DLD1 (cell line): ENCODE measurements around the gene HDAC4.

Experiments
- in situ Hi-C: cut with HindIII; loops from 2 replicates; pipeline ENCODE4 v1.10.0; 2017; ENCODE audit warnings: low sequenced_read_pairs

The HDAC4 gene

DNA sequence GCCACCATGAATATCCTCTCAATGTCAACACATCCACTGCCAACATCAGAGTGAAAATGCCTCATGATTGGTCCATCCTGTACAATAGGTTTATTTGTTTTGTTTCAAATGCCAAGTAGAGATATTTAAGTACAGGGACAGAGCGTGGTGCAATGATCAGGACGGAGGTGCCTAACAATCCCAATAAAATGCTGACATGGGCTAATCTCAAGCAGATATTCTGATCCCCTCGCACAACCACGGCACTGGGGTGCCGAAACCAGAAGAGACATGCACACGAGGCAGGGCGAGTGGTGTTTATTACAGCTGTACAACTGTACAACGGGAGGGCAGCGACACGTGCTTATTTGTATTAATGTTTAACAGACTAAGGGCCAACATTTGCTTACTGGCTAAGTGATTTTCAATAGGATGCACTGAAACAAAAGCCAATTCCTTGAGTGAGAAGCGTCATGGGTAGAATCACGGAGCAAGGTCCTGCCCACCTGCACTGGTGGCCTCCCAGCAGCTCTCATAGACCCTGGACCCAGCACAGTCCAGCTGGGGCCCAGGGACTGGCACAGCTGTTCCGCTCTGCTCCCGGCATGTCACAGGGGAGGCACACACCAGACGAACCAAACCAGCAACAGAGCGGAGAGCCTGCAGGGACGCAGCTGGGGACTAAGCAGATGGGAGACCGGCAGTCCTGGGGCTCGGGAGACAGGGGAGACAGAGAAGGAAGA lies 101.4 kb downstream of the HDAC4 start:
- in situ Hi-C loops = no loop called here

DNA sequence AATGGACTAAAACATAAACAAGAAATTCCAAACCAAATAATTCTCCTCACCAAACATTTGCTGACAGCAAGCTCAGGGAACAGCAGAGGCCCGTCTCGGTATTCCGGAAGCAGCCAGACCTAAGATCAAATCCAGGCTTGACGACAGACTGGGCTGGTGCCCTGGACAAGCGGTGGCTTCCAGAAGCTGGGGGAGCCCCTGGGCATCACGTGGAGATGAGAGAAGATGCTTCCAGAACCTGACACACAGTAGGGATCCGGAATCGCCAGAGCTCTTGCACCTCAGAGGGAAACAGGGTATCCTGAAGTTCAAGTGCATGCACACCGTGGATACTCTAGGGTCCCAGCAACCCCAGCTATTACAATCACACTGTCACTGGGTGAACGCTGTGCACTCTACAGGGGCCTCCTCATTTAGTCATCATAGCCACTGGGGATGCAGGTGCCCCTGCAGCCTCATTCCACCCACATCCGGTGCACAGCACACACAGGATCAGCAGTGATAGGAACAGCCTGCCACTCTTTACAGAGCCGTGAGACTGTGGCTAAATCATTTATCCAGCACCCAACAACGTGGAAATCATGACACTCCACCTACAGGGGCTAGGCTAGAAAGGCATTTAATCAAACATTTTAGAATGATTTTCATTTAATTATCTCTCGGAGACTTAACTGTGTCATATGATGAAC lies 102.6 kb downstream of the HDAC4 start:
- in situ Hi-C loops = no loop called here

DNA sequence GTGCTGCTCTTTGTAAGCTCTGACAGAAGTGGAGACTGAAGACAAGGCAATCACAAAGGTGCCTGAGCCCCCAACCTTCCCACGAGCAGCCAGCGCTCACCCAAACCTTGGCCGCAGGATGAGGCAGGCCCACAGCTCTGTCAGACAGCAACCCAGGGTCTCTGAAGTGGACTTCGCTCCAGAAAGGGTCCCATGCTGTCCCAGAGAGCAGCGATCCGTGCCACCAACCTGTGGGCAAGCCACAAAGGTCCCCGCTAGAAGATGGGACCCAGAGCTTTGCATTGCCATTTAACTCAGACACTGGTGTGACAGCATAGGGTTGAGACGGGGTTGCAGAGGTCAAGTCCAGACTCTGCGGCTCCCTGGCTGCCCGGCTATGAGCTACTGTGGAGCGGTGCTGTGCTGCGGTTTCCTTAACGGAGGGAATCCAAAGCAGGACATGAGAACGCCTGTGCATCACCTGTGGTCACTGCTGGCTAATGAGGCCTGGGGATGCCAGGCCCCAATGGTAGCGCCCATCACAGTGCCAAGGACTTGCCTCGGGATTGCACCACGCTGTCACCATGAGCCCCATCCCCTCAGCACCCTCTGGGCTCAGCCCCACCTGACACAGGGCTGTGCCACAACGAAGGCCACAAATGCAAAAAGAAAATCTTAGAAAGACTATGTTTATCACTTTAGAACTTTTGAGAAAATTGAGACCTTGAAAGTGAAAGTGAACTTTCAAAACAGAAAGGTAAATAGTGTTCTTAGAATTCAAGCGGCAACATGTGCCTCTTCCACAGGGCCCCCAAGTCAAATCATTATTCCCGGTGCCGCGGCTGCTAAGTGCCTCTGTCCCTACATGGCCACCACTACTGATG lies 103.4 kb downstream of the HDAC4 start:
- in situ Hi-C loops = no loop called here

- in situ Hi-C loops = no loop called here
Measured at GRCh38 chr2:239296020-239296932, 104.5 kb downstream of the HDAC4 start.

- in situ Hi-C loops = no loop called here
Measured at GRCh38 chr2:239295377-239296019, 105.3 kb downstream of the HDAC4 start.

DNA sequence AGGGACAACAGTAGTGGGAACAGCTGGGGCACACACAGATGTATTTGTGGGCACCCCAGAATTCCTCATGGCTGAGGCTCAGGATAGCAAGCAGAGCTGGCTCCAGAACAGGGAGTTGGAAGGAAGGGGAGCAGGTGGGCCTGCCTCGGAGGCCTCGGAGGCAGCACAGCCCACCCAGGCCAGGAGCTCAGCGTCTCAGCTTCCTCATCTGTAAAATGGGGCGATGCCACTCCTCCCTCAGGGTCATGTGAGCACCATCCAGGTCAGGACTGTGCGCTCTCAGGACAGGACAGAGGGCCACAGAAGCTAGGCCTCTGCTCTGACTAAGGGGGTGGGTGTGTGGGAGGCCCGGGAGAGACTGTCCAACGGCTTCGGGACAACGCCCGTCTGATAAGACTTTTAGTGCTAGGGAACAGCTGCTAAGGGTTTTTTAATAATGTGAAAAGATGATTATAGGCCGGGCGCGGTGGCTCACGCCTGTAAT lies 106.2 kb downstream of the HDAC4 start:
- in situ Hi-C loops = no loop called here

- in situ Hi-C loops = no loop called here
Measured at GRCh38 chr2:239293775-239294430, 106.9 kb downstream of the HDAC4 start.

- in situ Hi-C loops = no loop called here
Measured at GRCh38 chr2:239292959-239293774, 107.7 kb downstream of the HDAC4 start.

- in situ Hi-C loops = no loop called here
Measured at GRCh38 chr2:239292531-239292930, 108.3 kb downstream of the HDAC4 start.

- in situ Hi-C loops = no loop called here
Measured at GRCh38 chr2:239291475-239292350, 109.1 kb downstream of the HDAC4 start.

DNA sequence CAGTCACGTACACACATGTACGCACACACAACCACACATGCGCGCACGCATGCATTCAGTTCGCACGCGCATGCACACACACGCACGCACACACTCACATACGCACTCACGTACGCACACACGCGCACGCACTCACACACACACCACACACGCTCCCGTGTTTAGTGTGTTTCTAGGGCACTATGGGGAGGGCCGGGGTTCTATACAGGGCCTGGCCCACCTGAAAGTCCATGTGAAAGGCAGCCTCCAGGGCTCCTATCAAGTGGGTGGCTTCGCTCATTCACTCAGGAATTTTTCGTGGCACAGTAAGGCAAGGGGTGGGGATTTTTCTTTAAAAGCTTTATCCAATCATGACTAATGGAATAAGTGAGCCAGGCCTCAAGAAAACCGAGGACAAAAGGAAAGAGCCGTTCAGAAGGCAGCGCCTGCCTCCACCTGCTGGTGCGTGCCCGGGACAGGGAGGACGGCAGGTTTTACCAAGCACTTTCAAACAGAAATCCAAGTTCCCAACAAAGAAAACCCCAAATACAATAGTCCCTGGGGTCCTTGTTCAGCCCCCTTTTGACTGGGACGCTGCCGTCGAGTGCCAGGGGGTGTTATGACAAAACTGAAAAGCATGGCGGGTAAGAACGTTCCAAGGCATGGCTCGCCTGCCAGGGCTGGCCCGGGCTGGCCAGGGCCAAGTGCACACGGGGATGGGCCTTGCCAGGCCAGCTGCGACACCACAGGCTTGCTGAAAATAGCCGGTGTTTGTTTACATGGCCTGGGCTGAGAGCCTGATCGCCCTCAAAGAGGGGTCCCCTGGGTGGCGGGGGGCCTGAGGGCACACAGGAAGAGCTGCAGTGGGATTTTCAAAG lies 110.0 kb downstream of the HDAC4 start:
- in situ Hi-C loops = no loop called here

DNA sequence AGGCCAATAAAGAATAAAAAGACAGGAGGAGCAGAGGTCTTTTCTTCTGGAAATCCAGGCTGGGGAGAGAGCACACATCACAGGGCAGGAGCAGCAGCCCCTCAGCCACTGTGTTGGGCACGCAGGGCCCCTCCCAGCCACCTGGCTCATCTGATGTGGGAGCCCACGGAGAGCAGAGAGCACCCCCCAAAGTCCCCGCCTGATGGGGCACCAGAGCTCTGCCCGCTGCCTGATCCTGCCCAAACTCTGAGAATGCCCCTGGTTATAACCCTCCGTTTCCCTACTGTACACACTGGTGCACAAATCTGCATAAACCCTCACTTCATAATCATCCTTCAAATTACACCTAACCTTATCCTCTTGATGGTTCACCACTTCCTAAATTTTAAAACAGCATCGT lies 111.3 kb downstream of the HDAC4 start:
- in situ Hi-C loops = no loop called here

GRCh38 chr2:239288951-239289511 lies 111.8 kb downstream of the HDAC4 start:
- in situ Hi-C loops = no loop called here

DNA sequence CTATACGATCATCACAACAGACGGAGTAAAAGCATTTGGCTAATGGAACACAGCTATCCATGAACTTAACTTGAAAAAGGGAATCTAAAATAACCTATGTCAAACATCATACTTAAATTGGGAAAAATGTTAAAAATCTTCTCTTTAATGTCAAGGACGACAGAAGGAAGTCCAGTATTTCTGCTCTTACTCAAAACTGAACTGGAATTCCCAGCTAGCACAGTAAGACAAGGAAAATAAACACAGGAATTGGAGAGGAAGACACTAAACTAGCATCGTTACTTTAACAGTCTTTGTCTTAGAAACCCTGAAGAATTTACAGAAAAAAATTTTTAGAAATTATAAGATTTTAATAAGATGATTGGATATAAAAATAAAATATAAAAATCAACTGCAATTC lies 112.6 kb downstream of the HDAC4 start:
- in situ Hi-C loops = no loop called here

DNA sequence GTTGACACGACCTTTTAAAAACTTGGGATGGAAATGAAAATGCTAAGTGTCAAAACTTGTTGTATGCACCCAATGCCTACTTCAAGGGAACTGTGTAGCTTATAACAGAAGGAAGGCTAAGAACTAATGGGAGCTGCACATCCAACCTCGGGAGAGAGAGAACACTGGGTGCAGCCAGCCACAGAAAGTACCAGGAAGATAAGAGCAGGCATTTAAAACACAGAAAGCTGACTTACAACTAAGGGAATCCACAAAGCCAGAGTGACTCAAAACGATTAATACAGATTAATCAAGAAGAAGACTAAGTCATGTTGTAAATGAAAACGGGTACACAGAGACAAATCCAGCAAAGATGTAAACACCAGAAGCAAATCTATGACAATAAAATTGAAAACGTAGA lies 113.4 kb downstream of the HDAC4 start:
- in situ Hi-C loops = no loop called here

DNA sequence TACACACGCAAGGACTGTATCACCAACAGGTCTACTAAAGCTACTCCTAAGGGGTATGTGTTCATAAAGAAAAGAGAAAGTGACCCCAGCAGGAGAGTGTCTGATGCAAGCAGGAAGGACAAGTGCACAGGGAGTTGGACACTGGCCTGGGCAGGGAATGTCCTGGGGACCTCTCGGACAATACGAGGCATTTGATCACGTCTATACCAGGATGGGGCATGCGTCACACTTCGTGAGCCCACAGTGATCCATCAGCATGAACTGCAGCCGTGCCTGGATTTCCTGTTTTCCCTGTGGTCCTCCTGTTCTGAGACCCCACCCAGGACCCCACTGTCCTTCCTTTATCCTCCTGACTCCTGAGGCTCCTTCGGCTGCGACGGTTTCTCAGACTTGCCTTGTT lies 113.9 kb downstream of the HDAC4 start:
- in situ Hi-C loops = no loop called here

- in situ Hi-C loops = no loop called here
Measured at GRCh38 chr2:239285932-239286230, 114.9 kb downstream of the HDAC4 start.
